ENCODE results near the gene ITPR1.

The ITPR1 gene

GRCh38 chr3:4756855-4757574 is 263.9 kb downstream of the ITPR1 start:
- TF ChIP-seq, protein P1, sequence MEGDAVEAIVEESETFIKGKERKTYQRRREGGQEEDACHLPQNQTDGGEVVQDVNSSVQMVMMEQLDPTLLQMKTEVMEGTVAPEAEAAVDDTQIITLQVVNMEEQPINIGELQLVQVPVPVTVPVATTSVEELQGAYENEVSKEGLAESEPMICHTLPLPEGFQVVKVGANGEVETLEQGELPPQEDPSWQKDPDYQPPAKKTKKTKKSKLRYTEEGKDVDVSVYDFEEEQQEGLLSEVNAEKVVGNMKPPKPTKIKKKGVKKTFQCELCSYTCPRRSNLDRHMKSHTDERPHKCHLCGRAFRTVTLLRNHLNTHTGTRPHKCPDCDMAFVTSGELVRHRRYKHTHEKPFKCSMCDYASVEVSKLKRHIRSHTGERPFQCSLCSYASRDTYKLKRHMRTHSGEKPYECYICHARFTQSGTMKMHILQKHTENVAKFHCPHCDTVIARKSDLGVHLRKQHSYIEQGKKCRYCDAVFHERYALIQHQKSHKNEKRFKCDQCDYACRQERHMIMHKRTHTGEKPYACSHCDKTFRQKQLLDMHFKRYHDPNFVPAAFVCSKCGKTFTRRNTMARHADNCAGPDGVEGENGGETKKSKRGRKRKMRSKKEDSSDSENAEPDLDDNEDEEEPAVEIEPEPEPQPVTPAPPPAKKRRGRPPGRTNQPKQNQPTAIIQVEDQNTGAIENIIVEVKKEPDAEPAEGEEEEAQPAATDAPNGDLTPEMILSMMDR (IDR thresholded peaks at IDR 0.05; ENCODE audit: insufficient read depth, low read length), result no peak
- TF ChIP-seq POLR2AphosphoS5 (IDR thresholded peaks at IDR 0.05; ENCODE audit: low read depth) (no peak), REST (IDR thresholded peaks at IDR 0.05; ENCODE audit: insufficient replicate concordance, low read depth) (no peak)
- no peak for DNase-seq (ENCODE audit: low read depth in 1 of 2, low spot score in 1 of 2)
- Histone ChIP-seq H3K4me3 (replicated peaks; ENCODE audit: insufficient read depth, low read length) (no peak overlapping the region), H3K27ac (replicated peaks) (no peak overlapping the region), H3K27me3 (ENCODE audit: insufficient read depth, poor library complexity, severe bottlenecking) (no peaks in the 10 kb centered on the region)

- TF ChIP-seq POLR2AphosphoS5 (IDR thresholded peaks at IDR 0.05; ENCODE audit: low read depth), result no peak
- TF ChIP-seq SPI1 (IDR thresholded peaks at IDR 0.05; ENCODE audit: borderline replicate concordance, low read depth), result no peak
- no peak for TF ChIP-seq GABPA (IDR thresholded peaks at IDR 0.05; ENCODE audit: low read depth)
- no peak for TF ChIP-seq REST (IDR thresholded peaks at IDR 0.05; ENCODE audit: insufficient replicate concordance, low read depth)
- Histone ChIP-seq H3K4me3 (replicated peaks; ENCODE audit: insufficient read depth, low read length) (no peak overlapping the region), H3K27me3 (ENCODE audit: insufficient read depth, poor library complexity, severe bottlenecking) (no peaks in the 10 kb centered on the region), H3K27ac (replicated peaks) (no peak overlapping the region)
- no peak for DNase-seq (ENCODE audit: low read depth in 1 of 2, low spot score in 1 of 2)
Observed at GRCh38 chr3:4757575-4758248, 264.6 kb downstream of the ITPR1 start.

DNA sequence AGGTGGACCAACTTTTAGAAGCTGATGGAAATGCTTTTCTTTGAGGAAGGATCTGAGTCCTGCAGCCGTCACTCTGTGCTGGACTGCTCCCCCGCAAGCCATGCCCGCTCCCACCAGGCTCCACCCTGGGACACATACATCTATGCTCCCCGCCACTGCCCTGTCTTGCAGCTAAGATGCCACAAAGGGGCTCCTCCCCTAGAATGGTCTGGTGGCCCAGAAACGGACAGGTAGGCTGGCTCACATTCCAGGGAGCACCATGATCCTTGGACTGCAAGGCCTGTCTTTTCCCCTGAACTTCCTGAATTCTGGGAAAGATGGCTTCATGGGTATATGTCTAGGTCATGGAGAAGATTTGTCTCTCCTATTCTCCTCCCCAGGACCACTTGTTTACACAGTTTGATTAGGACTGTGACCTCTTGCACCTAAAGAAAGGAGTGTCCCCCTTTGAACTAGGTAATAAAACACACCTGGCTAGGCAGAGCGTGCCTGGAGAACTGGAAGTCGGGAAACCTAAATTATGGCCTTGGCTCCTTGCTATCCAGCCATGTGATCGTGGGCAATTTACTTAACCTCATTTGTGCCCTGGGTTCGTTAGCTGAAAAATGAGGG is 265.2 kb downstream of the ITPR1 start:
- no peak for TF ChIP-seq POLR2AphosphoS5 (IDR thresholded peaks at IDR 0.05; ENCODE audit: low read depth)
- no peak for TF ChIP-seq GABPA (IDR thresholded peaks at IDR 0.05; ENCODE audit: low read depth)
- TF ChIP-seq, protein P1 (IDR thresholded peaks at IDR 0.05; ENCODE audit: insufficient read depth, low read length), result no peak
- no peak for TF ChIP-seq REST (IDR thresholded peaks at IDR 0.05; ENCODE audit: insufficient replicate concordance, low read depth)
- no peak for TF ChIP-seq SPI1 (IDR thresholded peaks at IDR 0.05; ENCODE audit: borderline replicate concordance, low read depth)
- Histone ChIP-seq H3K27ac (replicated peaks) (no peak overlapping the region), H3K27me3 (ENCODE audit: insufficient read depth, poor library complexity, severe bottlenecking) (no peaks in the 10 kb centered on the region), H3K4me3 (replicated peaks; ENCODE audit: insufficient read depth, low read length) (no peak overlapping the region)
- DNase-seq (ENCODE audit: low read depth in 1 of 2, low spot score in 1 of 2), result no peak

Data from HL-60 (cell line).